OCI-M1 (cell line): ENCODE data around the gene EIF2S1.
"Not testable (repeated sequence)": the region's sequence is repeated elsewhere in the genome, so short reads cannot be mapped to it uniquely, and the experiment has no call there.

Source experiments
- DNase-seq: peaks from one replicate; lab custom pipeline; 2025; lab: John Stamatoyannopoulos, UW

EIF2S1 gene

DNA sequence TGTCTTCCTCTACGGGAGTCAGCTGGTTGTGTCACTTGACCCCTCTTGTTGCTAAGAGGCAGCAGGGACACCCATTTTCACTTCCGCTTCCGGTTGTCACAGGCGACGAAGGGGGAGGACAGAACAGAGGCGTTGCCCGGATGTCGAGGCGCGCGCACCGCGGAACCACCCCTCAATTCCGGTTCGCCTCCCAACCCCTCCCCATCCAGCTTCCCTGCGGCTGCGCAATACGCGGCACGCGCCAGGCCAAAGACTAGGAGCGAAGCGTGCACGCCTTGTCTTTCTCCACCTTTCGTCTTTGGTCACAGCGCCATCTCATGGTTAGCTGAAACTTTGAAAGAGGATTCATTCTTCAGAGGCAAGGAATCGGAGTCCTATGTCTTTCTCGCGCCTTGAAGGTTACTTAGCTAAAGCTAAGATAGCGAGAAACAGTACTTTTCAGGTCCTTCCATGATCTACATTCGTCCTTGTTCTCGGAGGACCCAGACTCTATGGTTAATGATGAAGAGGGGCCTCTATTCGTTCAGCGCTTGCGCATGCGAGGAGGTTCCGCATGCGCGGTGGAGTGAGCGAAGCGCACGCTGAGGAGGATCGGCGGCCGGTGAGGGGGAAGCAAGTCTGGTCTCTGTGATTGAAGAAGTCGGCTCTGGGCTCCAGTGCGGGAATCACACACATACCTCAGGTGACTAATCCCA lies at the start of gene EIF2S1, which contains the start of gene ATP6V1D:
Gene EIF2S1, plus strand, starts transcription at position 554 of the 695 bp plus-strand sequence. CDS start 4,440 bp downstream, outside the sequence.
Gene ATP6V1D, minus strand, starts transcription at position 30 of the 695 bp plus-strand sequence. CDS start 106 bp downstream, outside the sequence.
- peak; percentile 98 for DNase-seq

DNA sequence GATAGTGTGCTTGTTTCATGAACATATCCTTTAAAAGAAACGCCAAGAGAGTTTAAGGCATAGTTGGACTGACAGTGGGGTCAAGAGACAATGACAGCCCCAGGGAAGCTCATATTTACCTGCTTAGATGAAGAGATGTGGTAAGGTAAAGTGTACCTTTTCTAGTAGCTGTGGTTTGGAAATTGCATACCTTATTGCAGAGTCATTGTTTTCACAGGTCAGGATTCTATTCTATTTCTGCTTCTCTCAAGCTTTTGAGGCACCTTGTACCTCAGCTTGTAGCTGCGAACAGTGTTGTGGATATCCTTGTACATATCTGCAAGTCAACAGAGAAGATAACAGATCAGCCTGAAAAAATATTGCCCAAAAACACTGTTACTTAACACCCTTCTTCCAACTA lies 48.3 kb upstream of the EIF2S1 start:
- DNase-seq: no peak

DNA sequence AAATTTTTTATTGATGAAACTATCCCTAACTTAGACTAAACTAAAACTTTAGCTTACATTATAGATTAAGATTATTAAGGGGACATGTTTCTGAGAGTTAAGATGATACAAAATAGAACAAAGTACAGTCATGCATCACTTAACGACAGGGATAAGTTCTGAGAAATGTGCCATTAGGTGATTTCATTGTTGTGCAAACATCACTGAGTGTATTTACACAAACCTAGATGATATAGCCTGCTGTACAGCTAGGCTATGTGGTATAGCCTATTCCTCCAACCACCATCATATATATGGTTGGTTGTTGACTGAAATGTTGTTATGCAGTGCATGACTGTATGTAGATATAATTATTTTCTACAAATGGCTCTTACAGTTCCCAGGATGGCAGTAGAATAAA lies 47.0 kb upstream of the EIF2S1 start:
- no peak for DNase-seq

DNA sequence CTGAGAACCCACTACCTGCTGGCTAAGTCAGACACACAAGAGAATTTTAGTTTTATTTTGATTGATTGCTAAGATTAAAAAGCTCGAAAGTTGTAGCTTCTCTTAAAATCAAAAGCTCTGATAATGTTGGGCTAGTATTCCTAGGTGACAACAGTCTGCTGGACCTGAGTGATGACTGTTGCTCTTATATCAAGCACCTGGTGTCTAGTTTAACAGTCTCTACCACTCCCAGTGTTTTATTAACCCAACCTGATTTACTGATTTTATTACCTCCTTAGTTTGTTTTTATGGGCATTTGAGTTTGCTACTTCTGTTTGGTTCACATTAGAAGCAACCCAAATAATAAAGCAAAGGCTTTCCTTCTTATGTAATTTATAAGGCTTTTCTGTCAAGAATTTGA lies 42.3 kb upstream of the EIF2S1 start:
- no peak for DNase-seq

DNA sequence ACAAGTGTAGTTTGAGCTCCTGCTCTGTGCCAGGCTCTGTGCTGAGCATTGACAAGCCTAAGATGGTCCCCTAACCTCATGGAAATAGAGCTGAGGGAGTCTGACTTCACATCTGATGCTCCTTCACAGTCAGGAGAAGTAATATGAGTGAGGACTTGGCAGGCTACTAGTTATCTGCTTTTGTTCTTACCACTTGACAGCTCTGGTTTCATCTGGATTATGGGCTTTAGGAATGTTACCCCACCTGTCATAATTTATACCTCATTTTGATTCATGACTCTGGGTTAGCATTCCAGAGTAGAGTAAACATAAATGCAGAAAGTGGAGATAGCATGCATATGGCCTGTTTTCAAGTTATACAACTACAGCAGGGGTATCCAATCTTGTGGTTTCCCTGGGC lies 41.0 kb upstream of the EIF2S1 start:
- DNase-seq: no peak

DNA sequence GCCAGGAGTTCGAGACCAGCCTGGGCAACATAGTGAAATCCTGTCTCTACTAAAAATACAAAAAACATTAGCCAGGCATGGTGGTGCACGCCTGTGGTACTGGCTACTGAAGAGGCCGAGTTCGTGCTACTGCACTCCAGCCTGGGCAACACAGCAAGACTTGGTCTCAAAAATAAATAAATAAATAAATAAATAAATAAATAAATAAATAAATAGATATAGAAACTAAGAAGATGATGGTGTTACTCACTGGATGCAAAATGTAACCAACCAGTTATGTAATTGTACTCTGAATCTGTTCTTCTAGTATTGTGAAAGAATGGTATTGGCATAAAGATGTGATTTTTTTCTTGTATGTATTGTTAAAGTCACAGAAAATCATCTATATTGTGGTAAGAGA lies 30.5 kb upstream of the EIF2S1 start:
- not testable (repeated sequence) for DNase-seq

DNA sequence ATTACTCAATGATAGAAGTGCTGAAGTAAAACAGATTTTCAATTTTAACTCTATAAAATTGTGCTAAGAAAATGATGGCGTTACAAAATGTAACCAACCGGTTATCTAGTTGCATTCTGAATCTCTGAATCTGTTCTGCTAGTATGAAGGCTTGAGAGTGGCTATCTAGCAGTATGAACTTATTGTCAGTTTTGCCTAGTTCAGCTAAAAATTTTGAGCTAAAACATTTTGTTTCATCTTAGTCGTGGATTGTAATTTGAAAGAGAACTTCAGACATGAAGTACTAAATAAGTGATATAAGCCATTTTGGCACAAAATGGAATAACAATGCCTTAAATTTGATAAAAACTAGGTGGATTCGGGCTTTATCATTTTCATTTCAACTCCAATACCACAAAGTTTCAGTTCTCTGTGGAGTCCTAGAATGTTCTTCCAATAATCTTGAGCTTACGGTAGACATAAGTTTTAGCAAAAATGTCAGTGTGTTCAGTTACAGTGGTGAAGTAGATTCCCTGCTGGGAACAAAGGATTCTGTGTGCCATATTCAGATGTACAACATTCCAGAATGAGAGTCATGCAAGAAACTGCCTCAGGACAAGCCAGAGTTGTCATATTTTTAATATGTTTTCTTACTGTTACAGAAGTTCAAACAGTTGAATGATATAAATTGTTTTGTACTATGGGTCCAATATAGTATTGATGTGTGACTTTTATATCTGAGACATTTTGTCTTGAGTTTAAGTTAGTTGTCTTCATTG lies 28.6 kb upstream of the EIF2S1 start:
- no peak for DNase-seq

DNA sequence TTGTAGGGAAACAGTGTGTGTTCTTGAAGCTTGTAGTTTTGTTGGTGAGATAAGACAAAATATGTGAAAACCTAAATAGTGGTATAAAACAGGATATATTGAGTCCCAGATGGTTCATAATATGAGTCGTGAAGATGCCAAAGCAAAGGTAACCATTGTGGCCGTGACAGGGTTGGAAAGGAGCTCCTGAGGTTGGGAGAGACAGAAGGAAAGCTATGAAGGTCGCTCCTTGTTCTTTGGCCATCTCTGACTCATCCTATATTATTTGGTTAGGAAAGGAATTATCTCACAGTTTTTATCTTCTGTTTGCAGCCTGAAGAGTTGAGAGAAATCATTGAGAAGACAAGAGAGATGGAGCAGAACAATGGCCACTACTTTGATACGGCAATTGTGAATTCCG lies 27.7 kb upstream of the EIF2S1 start:
- DNase-seq: no peak

DNA sequence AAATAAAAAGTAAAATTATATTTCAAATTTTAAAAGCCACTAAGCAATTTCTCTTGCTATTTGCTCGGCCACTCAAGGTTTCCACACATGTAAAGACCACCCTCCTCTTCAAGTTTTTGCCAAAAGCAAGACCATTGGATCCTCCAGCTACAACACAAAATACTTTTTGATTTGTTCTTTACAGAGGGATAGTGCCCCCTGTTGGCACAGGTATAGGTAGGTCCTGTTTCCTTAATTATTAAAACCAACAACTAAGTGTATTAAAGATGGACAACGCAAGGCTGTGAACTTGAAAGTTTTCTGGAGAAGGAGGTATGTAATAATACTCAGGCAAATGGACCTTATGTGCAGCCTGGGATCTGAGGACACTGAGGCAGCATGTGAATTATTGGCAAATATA lies 24.3 kb upstream of the EIF2S1 start:
- DNase-seq: peak; percentile 24

DNA sequence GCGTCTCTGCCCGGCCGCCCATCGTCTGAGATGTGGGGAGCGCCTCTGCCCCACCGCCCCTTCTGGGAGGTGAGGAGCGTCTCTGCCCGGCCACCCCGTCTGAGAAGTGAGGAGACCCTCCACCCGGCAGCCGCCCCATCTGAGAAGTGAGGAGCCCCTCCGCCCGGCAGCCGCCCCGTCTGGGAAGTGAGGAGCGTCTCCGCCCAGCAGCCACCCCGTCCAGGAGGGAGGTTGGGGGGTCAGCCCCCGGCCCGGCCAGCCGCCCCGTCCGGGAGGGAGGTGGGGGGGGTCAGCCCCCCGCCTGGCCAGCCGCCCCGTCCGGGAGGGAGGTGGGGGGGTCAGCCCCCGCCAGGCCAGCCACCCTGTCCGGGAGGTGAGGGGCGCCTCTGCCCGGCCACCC lies 18.9 kb upstream of the EIF2S1 start:
- DNase-seq: not testable (repeated sequence)

DNA sequence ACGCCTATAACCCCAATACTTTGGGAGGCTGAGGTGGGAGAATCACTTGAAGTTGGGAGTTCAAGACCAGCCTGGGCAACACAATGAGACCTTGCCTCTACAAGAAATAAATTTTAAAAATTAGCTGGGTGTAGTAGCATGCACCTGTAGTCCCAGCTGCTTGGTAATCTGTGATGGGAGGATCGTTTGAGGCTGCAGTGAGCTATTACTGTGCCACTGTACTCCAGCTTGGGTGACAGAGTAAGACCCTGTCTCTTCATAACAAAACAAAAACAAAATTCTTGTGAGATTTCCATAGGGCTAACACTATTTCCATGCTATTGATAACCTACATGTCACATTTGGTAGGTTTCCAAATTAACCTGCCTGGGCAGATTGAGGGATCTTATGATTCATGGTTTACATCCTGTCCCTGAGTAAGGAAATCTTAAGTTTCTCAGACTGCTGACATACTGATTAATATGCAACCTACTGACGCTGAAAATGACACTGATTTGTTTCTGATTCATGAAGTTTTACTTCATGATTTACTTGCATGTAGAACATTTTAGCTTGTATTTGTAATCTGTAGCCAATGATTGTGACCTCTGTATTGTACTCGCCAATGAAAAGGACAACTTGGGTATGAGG lies 16.4 kb upstream of the EIF2S1 start:
- DNase-seq: no peak

DNA sequence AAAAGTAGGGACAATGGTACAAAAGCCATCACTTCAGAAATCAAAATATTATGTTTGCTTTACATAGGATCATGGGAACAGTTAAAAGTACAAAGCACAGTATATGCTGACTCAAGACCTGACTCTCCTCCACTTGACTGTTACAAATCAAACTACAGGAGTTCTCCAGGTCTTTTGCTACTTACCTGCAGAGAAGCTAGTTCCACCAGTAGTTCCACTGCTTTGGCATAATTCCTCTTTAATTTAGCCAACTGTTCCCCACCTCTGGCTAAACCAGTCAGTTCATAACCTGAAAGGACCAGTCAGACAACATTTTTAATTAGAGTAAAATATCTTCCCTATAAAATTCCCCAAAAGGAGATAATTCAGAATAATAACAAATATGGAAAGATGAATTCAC lies 14.5 kb upstream of the EIF2S1 start:
- no peak for DNase-seq

DNA sequence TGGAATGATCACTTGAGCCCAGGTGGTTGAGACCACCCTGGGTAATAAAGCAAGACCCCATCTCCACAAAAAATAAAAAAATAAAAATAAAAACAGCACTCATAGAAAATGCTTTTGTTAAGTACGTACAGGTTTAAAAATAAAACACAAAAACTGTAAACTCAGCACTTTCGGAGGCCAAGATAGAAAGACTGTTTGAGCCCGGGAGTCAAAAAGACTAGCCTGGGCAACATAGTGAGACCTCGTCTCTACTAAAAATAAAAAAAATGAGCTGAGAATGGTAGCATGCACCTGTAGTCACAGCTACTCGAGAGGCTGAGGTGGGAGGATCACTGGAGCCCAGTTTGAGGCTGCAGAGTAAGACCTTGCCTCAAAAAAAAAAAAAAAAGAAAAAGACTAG lies 8.1 kb upstream of the EIF2S1 start:
- DNase-seq: no peak

DNA sequence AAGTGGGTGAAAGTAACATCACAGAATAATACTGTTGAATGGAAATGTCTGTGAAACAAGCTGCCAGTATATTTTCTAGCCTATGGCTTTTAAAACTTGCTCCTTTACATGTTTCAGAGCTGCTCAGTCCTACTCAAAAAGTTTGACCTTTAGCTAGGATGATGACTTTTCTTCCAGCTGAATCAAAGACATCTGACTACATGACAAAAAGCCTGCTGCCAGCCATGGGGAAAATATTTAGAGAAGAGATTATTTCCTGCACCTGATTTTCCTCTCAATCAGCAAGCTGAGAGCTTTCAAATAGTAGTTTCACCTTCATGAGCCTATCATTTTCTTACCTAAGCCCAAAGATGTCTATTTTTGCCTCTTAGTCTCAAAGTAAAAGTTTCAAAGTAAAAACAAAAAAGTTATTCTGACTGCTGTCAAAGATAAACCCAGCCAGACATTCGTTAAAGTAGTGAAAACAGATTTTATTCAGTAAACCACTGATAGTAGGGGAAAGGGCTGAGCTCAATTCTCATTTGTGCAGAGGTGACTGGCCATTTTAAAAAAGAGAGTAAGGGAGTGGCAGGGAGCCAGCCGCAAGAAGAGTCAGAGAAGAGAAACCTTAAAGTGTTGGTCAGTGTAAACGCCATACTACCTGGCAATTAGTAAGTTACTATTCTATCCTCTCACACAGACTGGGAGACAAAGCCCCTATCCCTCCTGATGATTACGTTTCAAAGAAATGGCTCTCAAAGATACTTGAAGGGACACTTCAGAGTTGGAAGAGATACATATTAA lies 2.8 kb upstream of the EIF2S1 start:
- DNase-seq: peak; percentile 10

DNA sequence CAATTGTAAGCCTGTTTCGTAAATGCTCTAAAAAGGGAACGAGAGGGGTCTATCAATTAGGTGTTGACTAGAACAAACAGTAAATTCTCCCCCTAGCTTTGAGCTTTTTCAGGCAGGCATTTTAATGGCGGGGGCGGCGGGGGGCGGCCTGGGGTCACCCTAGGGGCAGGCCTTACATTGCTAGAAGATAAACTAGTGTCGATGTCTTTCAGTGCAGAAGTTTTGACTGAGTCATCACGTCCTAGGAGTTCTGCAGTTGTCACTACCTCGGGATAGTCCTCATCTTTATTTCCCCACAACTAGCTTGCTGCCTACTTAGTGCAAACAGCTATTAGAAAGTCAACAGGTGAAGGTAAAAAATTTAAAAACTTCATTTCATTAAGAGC lies 2.2 kb upstream of the EIF2S1 start:
- peak; percentile 10 for DNase-seq

DNA sequence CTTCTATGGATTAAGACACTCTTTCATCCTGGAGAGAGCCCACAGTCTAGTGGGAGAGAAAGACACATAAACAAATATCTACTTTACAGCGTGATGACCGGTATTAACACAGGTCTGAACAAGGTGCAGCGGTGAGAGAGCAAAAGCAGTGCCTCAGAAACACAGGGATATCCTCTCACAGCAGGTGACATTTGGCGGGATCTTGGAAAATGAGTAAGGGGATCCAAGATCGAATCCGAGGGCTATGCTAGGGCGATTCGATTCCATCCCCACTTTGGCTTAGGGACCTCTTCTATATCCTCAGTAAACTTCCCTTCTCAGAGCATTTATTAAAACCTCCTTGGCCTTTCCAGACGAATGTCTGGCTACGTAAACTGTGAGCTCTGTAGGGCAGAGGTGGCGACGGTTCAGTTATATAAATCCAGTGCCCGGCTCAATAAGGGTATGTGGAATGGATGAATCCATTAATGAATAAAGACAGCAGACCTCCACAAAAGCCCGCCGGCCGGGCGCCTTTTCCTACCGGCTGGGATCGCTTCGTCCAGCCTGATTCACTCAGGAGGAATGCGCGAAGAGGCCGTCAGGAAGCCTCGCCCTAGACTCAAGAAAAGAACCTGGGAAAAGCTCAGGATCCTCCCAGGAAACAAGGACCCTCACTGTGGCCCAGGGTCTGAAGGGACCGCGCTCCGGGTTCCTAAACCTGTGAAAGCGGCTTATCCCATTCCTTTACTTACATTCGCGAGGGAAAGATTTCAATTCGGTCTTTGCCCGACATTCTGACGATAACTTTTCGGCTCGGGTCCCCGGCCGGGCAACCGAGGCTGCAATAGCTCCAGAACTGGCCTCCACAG lies 979 bp upstream of the EIF2S1 start:
- no peak for DNase-seq

DNA sequence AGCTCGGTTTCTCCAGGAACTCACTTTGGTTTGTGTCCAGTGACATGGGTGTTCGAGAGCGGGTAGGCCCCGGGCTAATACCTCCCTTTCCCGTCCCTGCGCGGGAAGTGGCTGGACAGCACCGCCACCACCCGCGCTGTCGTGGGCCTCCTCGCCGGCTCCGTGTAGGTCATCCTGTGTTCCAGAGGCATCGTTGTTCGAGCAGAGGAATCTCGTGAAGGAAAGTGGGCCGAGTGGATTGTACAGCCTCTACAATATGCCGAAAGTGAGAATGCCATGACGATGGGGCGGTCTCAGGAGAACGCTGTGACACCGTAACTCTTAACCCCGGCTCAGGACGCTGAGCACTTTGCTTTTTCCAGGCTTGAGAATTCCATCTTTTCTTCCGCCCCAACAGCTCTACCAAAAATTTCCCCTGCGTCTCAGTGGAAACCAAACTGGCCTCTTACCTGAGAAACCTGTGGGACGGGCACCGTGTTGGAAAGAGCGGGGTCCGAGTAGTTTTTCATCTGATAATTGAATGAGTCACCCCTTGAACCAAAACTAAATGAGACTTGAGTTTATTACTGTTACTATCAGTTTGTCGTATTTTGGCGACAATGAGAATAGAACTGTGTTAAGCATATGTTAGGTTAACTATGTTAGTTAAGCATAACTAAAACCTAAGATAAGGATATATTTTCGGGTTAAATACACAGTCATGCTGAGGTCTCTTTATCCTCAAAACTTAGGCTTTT lies 510 bp downstream of the EIF2S1 start:
- peak; percentile 53 for DNase-seq

DNA sequence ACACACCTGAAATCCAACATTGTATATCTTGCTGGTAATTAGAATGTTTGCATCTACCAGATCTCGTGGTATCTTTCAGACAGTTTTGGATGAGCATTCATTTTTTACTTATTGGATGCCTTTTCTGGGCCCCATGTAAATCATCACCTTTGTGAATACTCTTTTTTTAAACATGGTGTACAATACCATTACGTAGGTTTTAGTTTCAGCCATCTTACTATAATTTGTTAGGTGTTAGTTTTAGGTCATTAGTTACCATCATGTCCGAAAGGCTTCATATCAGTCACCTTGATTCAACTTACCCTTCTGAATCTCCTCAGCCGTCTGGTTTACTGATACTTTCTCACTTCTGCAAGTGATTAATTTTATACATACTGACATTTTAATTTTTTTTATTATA lies 5.3 kb downstream of the EIF2S1 start:
- DNase-seq: no peak

DNA sequence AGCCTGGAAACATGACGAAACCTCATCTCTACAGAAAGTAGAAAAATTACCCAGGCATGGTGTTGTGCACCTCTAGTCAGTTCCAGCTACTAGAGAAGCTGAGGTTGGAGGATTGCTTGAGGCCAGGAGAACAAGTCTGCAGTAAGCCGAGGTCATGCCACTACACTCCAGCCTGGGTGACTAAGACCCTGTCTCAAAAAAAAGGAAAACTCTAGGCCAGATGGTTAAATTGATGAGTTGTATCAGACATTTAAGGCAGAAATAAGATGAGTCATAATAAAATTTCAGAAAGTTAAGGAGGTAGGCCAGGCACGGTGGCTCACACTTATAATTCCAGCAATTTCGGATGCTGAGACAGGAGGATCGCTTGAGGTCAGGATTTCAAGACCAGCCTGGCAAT lies 10.7 kb downstream of the EIF2S1 start:
- DNase-seq: no peak
